K562 (cell line): ENCODE data around the gene PRDM10. TPM values are rescaled to one million over a fixed set of nuclear protein-coding genes. Genes with fewer than 3 reads are reported as not detected.

Experiments used
- ATAC-seq: fragments of 200-7000 bp; cut with Tn5 transposase; 3 replicates; pipeline ENCODE4 v1.9.1; 2020; ENCODE audit warnings: moderate library complexity
- BruUV-seq: library from RNA; stranded (reverse); fragments of 400-500 nt; replicated peaks from 2 replicates; lab custom pipeline; 2021; lab: Mats Ljungman, UMichigan
- CTCF ChIA-PET: fragments of 300-600 bp; formaldehyde crosslinking; extraction: SDS; loops from one replicate; lab custom pipeline; 2021; ENCODE audit warnings: low intra/inter-chr PET ratio; lab: Yijun Ruan, JAX
- POLR2A ChIA-PET: fragments of 300-600, 350-650 bp; sonication (Branson Sonifier 250); formaldehyde crosslinking; extraction: SDS; loops from one replicate; lab custom pipeline; 2021; ENCODE audit warnings: antibody characterized with exemption, inconsistent platforms; lab: Yijun Ruan, JAX
- DNase-seq, 4 experiments: peaks; one replicate each; pipeline versions ENCODE4 v3.0.0 to v3.0.0-alpha.2; 2011 to 2018; ENCODE audit warnings: low spot score in 3 of 4, mixed read lengths in 3 of 4; ENCODE audit errors: extremely low read depth in 1 of 4
- FAIRE-seq: peaks from 2 replicates; lab custom pipeline; 2011; peaks lifted over from hg19 to GRCh38; lab: Jason Lieb, UNC
- H2AFZ ChIP-seq: 2 replicates; pipeline ENCODE4 v1.6.0; 2011; ENCODE audit warnings: low read depth, low read length, control low read depth, inconsistent platforms
- H3K27ac ChIP-seq: fragments of 200-600 bp; 3 replicates; pipeline ENCODE4 v1.8.0; 2011; ENCODE audit warnings: low read depth, mild to moderate bottlenecking, control low read depth, inconsistent platforms, low read length, moderate library complexity, mixed read lengths; ENCODE audit errors: extremely low read depth
- H3K27me3 ChIP-seq, 2 experiments: fragments of 300-600 bp in 1 of 2; 2 replicates in 1 of 2; 3 replicates in 1 of 2; pipeline versions ENCODE4 v1.6.0 to v1.8.0; 2011; ENCODE audit warnings: inconsistent platforms in 2 of 2, low read length in 2 of 2, mild to moderate bottlenecking in 1 of 2, mixed read lengths in 1 of 2, moderate library complexity in 1 of 2; ENCODE audit not compliant: control insufficient read depth in 2 of 2, insufficient read depth in 2 of 2
- H3K36me3 ChIP-seq: fragments of 300-600 bp; 3 replicates; pipeline ENCODE4 v1.8.0; 2011; ENCODE audit warnings: mild to moderate bottlenecking, low read length, inconsistent platforms; ENCODE audit not compliant: control insufficient read depth, insufficient read depth
- H3K4me1 ChIP-seq, 2 experiments: fragments of 200-600 bp in 1 of 2; replicated peaks in 1 of 2; 2 replicates in 1 of 2; 3 replicates in 1 of 2; pipeline versions ENCODE4 v1.5.1 to v1.8.0; 2011; ENCODE audit warnings: inconsistent platforms in 2 of 2, low read length in 2 of 2, mild to moderate bottlenecking in 1 of 2, mixed read lengths in 1 of 2, moderate library complexity in 1 of 2; ENCODE audit not compliant: control insufficient read depth in 2 of 2, insufficient read depth in 2 of 2
- H3K4me2 ChIP-seq: 2 replicates; pipeline ENCODE4 v1.6.1; 2011; ENCODE audit warnings: low read length, control low read depth, inconsistent platforms, mixed read lengths; ENCODE audit not compliant: insufficient read depth
- H3K4me3 ChIP-seq: fragments of 200-600 bp; sonication (generic), shearing (Covaris generic); 2 replicates; pipeline ENCODE4 v1.5.1; 2016; ENCODE audit warnings: control low read depth, inconsistent platforms
- H3K79me2 ChIP-seq: fragments of 200-600 bp; 3 replicates; pipeline ENCODE4 v1.8.0; 2011; ENCODE audit warnings: low read length, inconsistent platforms; ENCODE audit not compliant: control insufficient read depth, insufficient read depth
- H3K9ac ChIP-seq, 2 experiments: 2 replicates each; pipeline versions ENCODE4 v1.6.0 to v1.6.1; 2011; ENCODE audit warnings: low read depth in 2 of 2, low read length in 2 of 2, control low read depth in 1 of 2, inconsistent platforms in 1 of 2, mild to moderate bottlenecking in 1 of 2, mixed read lengths in 1 of 2; ENCODE audit not compliant: insufficient read depth in 1 of 2
- H3K9me1 ChIP-seq: one replicate; pipeline ENCODE4 v1.6.0; 2011; ENCODE audit warnings: inconsistent platforms, mild to moderate bottlenecking, low read length, moderate library complexity; ENCODE audit not compliant: control insufficient read depth, insufficient read depth
- H3K9me3 ChIP-seq: replicated peaks from 2 replicates; pipeline ENCODE4 v1.5.1; 2011; ENCODE audit warnings: low read depth, low read length, inconsistent platforms; ENCODE audit not compliant: control insufficient read depth, insufficient read depth
- H4K20me1 ChIP-seq: replicated peaks from 2 replicates; pipeline ENCODE4 v1.6.1; 2011; ENCODE audit warnings: low read length, inconsistent platforms, mixed read lengths; ENCODE audit not compliant: control insufficient read depth, insufficient read depth
- HES1 ChIP-seq: fragments of 450-650 bp; IDR thresholded peaks from 2 replicates; pipeline ENCODE4 v1.6.1; 2016; ENCODE audit warnings: low read depth, mild to moderate bottlenecking, moderate library complexity
- PHB2 ChIP-seq: fragments of 450-650 bp; IDR thresholded peaks from 2 replicates; pipeline ENCODE4 v1.6.1; 2017; ENCODE audit warnings: low read depth
- RAD21 ChIP-seq, 2 experiments: fragments of 250-450 bp in 1 of 2; fragments of 450-650 bp in 1 of 2; sonication (Bioruptor Pico) in 1 of 2; formaldehyde crosslinking in 1 of 2; IDR thresholded peaks in 1 of 2; conservative IDR thresholded peaks in 1 of 2; 2 replicates each; pipeline versions ENCODE4 v1.4.0 to v1.8.0; 2020 to 2022; ENCODE audit warnings: mild to moderate bottlenecking in 2 of 2, moderate library complexity in 1 of 2
- SNAPC5 ChIP-seq: fragments of 250-450 bp; sonication (Bioruptor Pico); IDR thresholded peaks from 2 replicates; pipeline ENCODE4 v1.8.0; 2021; ENCODE audit warnings: moderate library complexity, mild to moderate bottlenecking, inconsistent platforms
- TAF7 ChIP-seq: fragments of 450-650 bp; IDR thresholded peaks from 2 replicates; pipeline ENCODE4 v1.6.1; 2016; ENCODE audit warnings: missing genetic modification characterization, missing compliant biosample characterization
- WGBS: fragments of 100-300 bp; shearing (Covaris generic); methylation state at CpG from one replicate; pipeline ENCODE4 v1.1.6; 2016; ENCODE audit warnings: low coverage, mixed read lengths; ENCODE audit not compliant: insufficient coverage; ENCODE audit errors: missing lambda C conversion rate; 5-methylcytosine and 5-hydroxymethylcytosine counted together
- in situ Hi-C: fragments of 300-500 bp; cut with MboI; formaldehyde crosslinking; loops from 4 replicates; pipeline ENCODE4 v1.15.0; 2018; ENCODE audit warnings: inconsistent platforms, mixed read lengths
- intact Hi-C: fragments of 100-400 bp; cut with micrococcal nuclease; formaldehyde crosslinking; loops from 2 replicates; pipeline ENCODE4 v1.14.2; 2022
- polyA plus RNA-seq, 8 experiments: library from polyadenylated mRNA; depleted of rRNA in 4 of 8; stranded (reverse) in 5 of 8; unstranded in 3 of 8; fragments of >200 nt; fragmentation: Nextera tagmentation in 2 of 8; fragmentation: Illumina TruSeq in 1 of 8; extraction: Ambion mirVana in 2 of 8; extraction: Trizol in 1 of 8; gene quantifications; 2 replicates each; pipeline versions ENCODE4 v1.2.1 to v1.2.3, GENCODE V29; 2011 to 2014; ENCODE audit warnings: inconsistent platforms in 1 of 8, missing spikeins in 1 of 8
- total RNA-seq, 7 experiments: library from RNA; depleted of rRNA in 6 of 7; stranded (reverse); fragments of >200 nt in 6 of 7; fragmentation: Illumina TruSeq in 2 of 7; extraction: Trizol in 2 of 7; gene quantifications; 2 replicates each; pipeline versions ENCODE4 v1.2.1 to v1.2.3, GENCODE V29; 2011 to 2021; ENCODE audit warnings: low replicate concordance in 1 of 7

Gene PRDM10
- total and polyA plus RNA-seq, 9 of the 15 experiments (the other 6 are each of a cell fraction or from before 2014, with no cell fraction given) = 0.89 to 9.3 (median 4.5) TPM

GRCh38 chr11:129969920-129970319, 32.7 kb downstream of the PRDM10 start:
- 61% methylated on average over 2 of the region's 2 CpGs for WGBS
- CTCF ChIA-PET = interaction anchor here (0.7 kb wide), 1 partner anchor 173 kb away, joined by 5 read pairs; no protein-coding TSS in a partner anchor

More at GRCh38 chr11:129969920-129970319, 32.7 kb downstream of the PRDM10 start:
- FAIRE-seq (no peak), ATAC-seq (no peak), DNase-seq (no peak)
- Histone ChIP-seq H3K4me1 (peaks cover 5 to 14% of the 10 kb centered on the region in 2 experiments; a peak in 4 of 5 replicates), H3K4me2 (no peak overlapping the region), H4K20me1 (no peaks in the 10 kb centered on the region), H3K27me3 (no peaks in the 10 kb centered on the region), H2AFZ (no peak overlapping the region), H3K9me3 (no peaks in the 10 kb centered on the region), H3K9me1 (no peaks in the 10 kb centered on the region), H3K4me3 (no peak overlapping the region), H3K36me3 (no peaks in the 10 kb centered on the region), H3K9ac (no peak overlapping the region), H3K79me2 (no peaks in the 10 kb centered on the region; the same call in 2 of the 3 replicates), H3K27ac (no peak overlapping the region)
- POLR2A ChIA-PET = interaction anchor here (0.6 to 1.3 kb wide), 3 partner anchors 9 to 33 kb away, joined by 3 to 6 read pairs (median 4); partner anchors contain the start of gene PRDM10
- no TSS peak for BruUV-seq
- no peak for TF ChIP-seq HES1
- no peak for TF ChIP-seq PHB2
- TF ChIP-seq SNAPC5 (CRISPR knock-in tag) = no peak
- no peak for TF ChIP-seq RAD21 (CRISPR knock-in tag; conservative IDR thresholded peaks at IDR 0.05 in 1 of 2, IDR thresholded peaks at IDR 0.05 in 1 of 2)
- TF ChIP-seq TAF7 (tag) = no peak
- in situ Hi-C loops (no loop called here), intact Hi-C loops (no loop called here)
